Measurements from ENCODE around the gene FBXL17.

DNA sequence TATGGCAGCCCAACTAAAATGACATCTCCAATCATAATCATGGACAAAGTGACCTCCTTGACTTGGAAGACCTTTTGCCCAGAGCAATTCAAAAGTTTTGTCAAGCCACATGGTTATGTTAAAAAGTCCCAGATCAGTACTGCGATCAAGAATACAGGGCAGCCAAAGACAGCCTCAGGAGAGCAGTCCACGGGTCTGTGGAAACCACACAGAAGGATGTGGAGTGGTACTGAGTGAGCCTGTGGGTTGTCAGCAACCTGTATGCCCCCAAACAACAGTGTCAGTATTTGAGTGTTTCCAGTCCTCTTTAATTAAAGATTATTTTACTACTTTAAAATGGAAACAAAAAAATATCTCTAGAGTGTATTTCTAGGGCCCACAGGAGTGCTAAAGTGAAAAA lies 365.8 kb downstream of the FBXL17 start:
- TF ChIP-seq CTCF (IDR thresholded peaks at IDR 0.05) (no peak), NFYB (CRISPR knock-in tag; conservative IDR thresholded peaks at IDR 0.05; ENCODE audit: low read depth) (no peak), FOXJ3 (CRISPR knock-in tag; IDR thresholded peaks at IDR 0.05; ENCODE audit: borderline replicate concordance) (no peak), E2F5 (CRISPR knock-in tag; IDR thresholded peaks at IDR 0.05) (no peak), CREB1 (CRISPR knock-in tag; IDR thresholded peaks at IDR 0.05) (no peak), E2F4 (CRISPR knock-in tag; IDR thresholded peaks at IDR 0.05; ENCODE audit: borderline replicate concordance, low read depth) (no peak), ZNF263 (CRISPR knock-in tag; IDR thresholded peaks at IDR 0.05; ENCODE audit: low read depth) (no peak), FOXP1 (CRISPR knock-in tag; IDR thresholded peaks at IDR 0.05; ENCODE audit: borderline replicate concordance) (no peak), JUN (CRISPR knock-in tag; IDR thresholded peaks at IDR 0.05) (no peak), ZNF138 (CRISPR knock-in tag; conservative IDR thresholded peaks at IDR 0.05) (no peak), MAX (CRISPR knock-in tag; IDR thresholded peaks at IDR 0.05) (no peak), SP1 (CRISPR knock-in tag; conservative IDR thresholded peaks at IDR 0.05) (no peak)
- TF ChIP-seq, protein P1, sequence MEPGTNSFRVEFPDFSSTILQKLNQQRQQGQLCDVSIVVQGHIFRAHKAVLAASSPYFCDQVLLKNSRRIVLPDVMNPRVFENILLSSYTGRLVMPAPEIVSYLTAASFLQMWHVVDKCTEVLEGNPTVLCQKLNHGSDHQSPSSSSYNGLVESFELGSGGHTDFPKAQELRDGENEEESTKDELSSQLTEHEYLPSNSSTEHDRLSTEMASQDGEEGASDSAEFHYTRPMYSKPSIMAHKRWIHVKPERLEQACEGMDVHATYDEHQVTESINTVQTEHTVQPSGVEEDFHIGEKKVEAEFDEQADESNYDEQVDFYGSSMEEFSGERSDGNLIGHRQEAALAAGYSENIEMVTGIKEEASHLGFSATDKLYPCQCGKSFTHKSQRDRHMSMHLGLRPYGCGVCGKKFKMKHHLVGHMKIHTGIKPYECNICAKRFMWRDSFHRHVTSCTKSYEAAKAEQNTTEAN (CRISPR knock-in tag; IDR thresholded peaks at IDR 0.05) = no peak

Data from WTC11 (cell line).